Kidney (tissue), 14 donors: ENCODE measurements around the gene USP49. TPM values are rescaled to one million over a fixed set of nuclear protein-coding genes. Genes with fewer than 3 reads are reported as not detected.
A peak's percentile ranks its signal among the peaks of the same experiment; 100 is the strongest.

ENCODE experiments used
- DNase-seq, 5 donors: peaks; one replicate each; pipeline ENCODE4 v3.0.0-alpha.2; 2013 to 2020
- FAIRE-seq: peaks from 2 replicates; lab custom pipeline; 2012; peaks lifted over from hg19 to GRCh38; lab: Jason Lieb, UNC
- H3K27ac ChIP-seq, 2 donors: one replicate each; pipeline ENCODE4 v1.7.0; 2013; ENCODE audit warnings: low read depth in 2 of 2, low read length in 2 of 2, inconsistent platforms in 1 of 2
- H3K27me3 ChIP-seq: one replicate; pipeline ENCODE4 v1.7.1; 2013; ENCODE audit warnings: low read length, inconsistent platforms; ENCODE audit not compliant: control insufficient read depth, insufficient read depth
- H3K36me3 ChIP-seq, 3 donors: one replicate each; pipeline versions ENCODE4 v1.7.0 to v1.7.1; 2013; ENCODE audit warnings: low read length in 3 of 3, control low read depth in 1 of 3, inconsistent platforms in 1 of 3; ENCODE audit not compliant: insufficient read depth in 3 of 3, control insufficient read depth in 2 of 3
- H3K4me1 ChIP-seq, 3 donors: one replicate each; pipeline versions ENCODE4 v1.7.0 to v1.7.1; 2013; ENCODE audit warnings: low read length in 3 of 3, inconsistent platforms in 1 of 3, low read depth in 1 of 3; ENCODE audit not compliant: control insufficient read depth in 2 of 3, insufficient read depth in 2 of 3
- H3K4me3 ChIP-seq, 3 donors: one replicate each; pipeline versions ENCODE4 v1.7.0 to v1.8.1; 2013; ENCODE audit warnings: low read length in 3 of 3, control low read depth in 1 of 3, inconsistent platforms in 1 of 3
- H3K9ac ChIP-seq, 3 donors: one replicate each; pipeline versions ENCODE4 v1.7.0 to v1.7.1; 2013; ENCODE audit warnings: low read length in 3 of 3, control low read depth in 1 of 3, inconsistent platforms in 1 of 3
- H3K9me3 ChIP-seq, 3 donors: one replicate each; pipeline versions ENCODE4 v1.7.0 to v1.7.1; 2013; ENCODE audit warnings: low read length in 3 of 3, control low read depth in 1 of 3, inconsistent platforms in 1 of 3; ENCODE audit not compliant: control insufficient read depth in 2 of 3, insufficient read depth in 1 of 3
- CTCF ChIP-seq: IDR thresholded peaks from 3 replicates; pipeline ENCODE4 v1.5.1; 2012; ENCODE audit warnings: mild to moderate bottlenecking, moderate library complexity, borderline replicate concordance; ENCODE audit not compliant: insufficient read depth; ENCODE audit errors: extremely low read depth
- intact Hi-C: fragments of 100-400 bp; cut with DNase I; formaldehyde crosslinking; loops from one replicate; pipeline ENCODE4 v1.11.1; 2022
- polyA plus RNA-seq: library from polyadenylated mRNA; stranded (reverse); fragments of 350-450 nt; fragmentation: Illumina TruSeq; extraction: RNeasy Lipid Tissue Mini Kit (QIAGEN cat#74804); gene quantifications from one replicate; pipeline ENCODE4 v1.2.3, GENCODE V29; 2014; ENCODE audit warnings: low read depth, low replicate concordance; ENCODE audit not compliant: insufficient read depth
- total RNA-seq: library from RNA; stranded (reverse); fragmentation: NEBNext Ultra II Directional; extraction: Animal tissue kit (Norgen Biotek cat#: 25700); gene quantifications from one replicate; pipeline ENCODE4 v1.2.1, GENCODE V29; 2021
- donor health status: control.
- donor health status: control.
- donor health status: control.
- donor health status: control.
- donor health status: control.
- donor health status: DM: yes; HTN: yes; CAD: no.
- donor health status: Normal renal cell carcinoma (clear cell type).

Gene USP49
- total and polyA plus RNA-seq, 2 donors from 2014 or later: 1.1 to 3.4 TPM

GRCh38 chr6:41850861-41851260, 44.3 kb downstream of the USP49 start:
- no peak overlapping the region for H3K27ac ChIP-seq
- H3K4me3 ChIP-seq: no peak overlapping the region
- no peaks in the 10 kb centered on the region for H3K9me3 ChIP-seq
- H3K9ac ChIP-seq: no peak overlapping the region
- H3K36me3 ChIP-seq: no peaks in the 10 kb centered on the region
- intact Hi-C loops: no loop called here
- no peak for FAIRE-seq
- peaks cover 0 to 2% (median 0%) of the 10 kb centered on the region in 3 donors for H3K4me1 ChIP-seq
- DNase-seq: no peak
- H3K27me3 ChIP-seq: no peaks in the 10 kb centered on the region
- TF ChIP-seq CTCF: no peak

DNA sequence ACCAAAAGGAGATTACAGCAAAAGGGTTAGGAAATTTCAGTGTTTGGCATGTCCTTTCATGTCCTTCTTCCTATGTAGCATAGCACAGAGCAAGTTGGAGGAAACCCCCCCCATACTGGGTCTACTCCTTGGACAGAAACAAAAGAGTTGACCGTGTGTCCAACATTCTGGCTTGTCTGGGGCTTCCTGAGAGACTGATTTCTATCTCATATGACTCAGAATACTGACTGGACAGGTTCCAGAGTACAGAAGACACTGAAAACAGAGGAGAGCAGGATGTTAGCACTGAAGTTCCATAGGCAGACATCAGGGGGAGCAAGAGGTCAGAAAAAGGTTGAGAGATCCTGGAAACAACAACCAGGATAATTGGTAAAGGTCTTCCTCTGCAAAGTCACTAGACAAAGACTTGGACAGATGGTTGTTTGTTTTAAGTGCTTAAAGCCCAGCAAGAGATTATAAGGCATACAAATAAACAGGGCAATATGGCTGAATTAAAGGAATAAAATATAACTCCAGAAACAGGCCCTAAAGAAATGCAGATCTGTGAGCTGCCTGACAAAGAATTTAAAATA, 48.4 kb downstream of the USP49 start:
- H3K27me3 ChIP-seq: no peaks in the 10 kb centered on the region
- no peaks in the 10 kb centered on the region for H3K36me3 ChIP-seq
- H3K4me3 ChIP-seq: no peak overlapping the region
- H3K27ac ChIP-seq: no peak overlapping the region
- peak; percentile 74 for TF ChIP-seq CTCF
- H3K9me3 ChIP-seq: no peaks in the 10 kb centered on the region
- intact Hi-C loops: no loop called here
- peaks cover 0 to 2% (median 0%) of the 10 kb centered on the region in 3 donors for H3K4me1 ChIP-seq
- H3K9ac ChIP-seq: no peak overlapping the region
- DNase-seq: peak in 4 of 5 donors; percentile 31 to 71 (median 46)
- peak; percentile 94 for FAIRE-seq

GRCh38 chr6:41843178-41843577, 52.0 kb downstream of the USP49 start:
- Histone ChIP-seq H3K9me3 (no peaks in the 10 kb centered on the region), H3K9ac (no peak overlapping the region), H3K36me3 (no peaks in the 10 kb centered on the region), H3K4me3 (no peak overlapping the region), H3K27me3 (no peaks in the 10 kb centered on the region), H3K27ac (no peak overlapping the region), H3K4me1 (peaks cover 0 to 2% (median 0%) of the 10 kb centered on the region in 3 donors)
- no peak for FAIRE-seq
- intact Hi-C loops: no loop called here
- TF ChIP-seq CTCF: no peak
- no peak for DNase-seq

- no peak for TF ChIP-seq CTCF
- H3K27ac ChIP-seq: no peak overlapping the region
- no peaks in the 10 kb centered on the region for H3K9me3 ChIP-seq
- no peak overlapping the region for H3K9ac ChIP-seq
- intact Hi-C loops: no loop called here
- FAIRE-seq (no peak), DNase-seq (no peak)
- no peaks in the 10 kb centered on the region for H3K36me3 ChIP-seq
- no peaks in the 10 kb centered on the region for H3K4me1 ChIP-seq
- H3K27me3 ChIP-seq: no peaks in the 10 kb centered on the region
- no peak overlapping the region for H3K4me3 ChIP-seq
Measured at GRCh38 chr6:41840326-41840725, 54.8 kb downstream of the USP49 start.
